Adrenal gland (tissue), 5 donors: ENCODE measurements around the gene NDUFA3.

Source experiments
- CTCF ChIP-seq, 6 experiments: fragments of 450-650 bp in 4 of 6; fragments of 200-600 bp in 2 of 6; sonication (generic) in 1 of 6; IDR thresholded peaks; 1 replicate in 5 of 6; 2 replicates in 1 of 6; pipeline versions ENCODE4 v1.5.1 to v1.8.0; 2016 to 2021; ENCODE audit warnings: antibody characterized with exemption in 6 of 6, mild to moderate bottlenecking in 2 of 6, moderate library complexity in 1 of 6
- POLR2A ChIP-seq, 2 donors: fragments of 450-650 bp; IDR thresholded peaks; one replicate each; pipeline ENCODE4 v1.6.1; 2017; ENCODE audit warnings: antibody characterized with exemption in 2 of 2, mild to moderate bottlenecking in 2 of 2, moderate library complexity in 1 of 2
- donor health status: DM: no; HTN: no; CAD: no.

- TF ChIP-seq CTCF (IDR thresholded peaks at IDR 0.05) (peak in 1 of 6 experiments; percentile 24), POLR2A (IDR thresholded peaks at IDR 0.05) (no peak)
Observed at GRCh38 chr19:54096617-54097106, 6.0 kb upstream of the NDUFA3 start.
